Progenitor cell of endocrine pancreas (in vitro differentiated cells): ENCODE data around the gene EIF4G1. TPM values are rescaled to one million over a fixed set of nuclear protein-coding genes. Genes with fewer than 3 reads are reported as not detected.
A peak's percentile ranks its signal among the peaks of the same experiment; 100 is the strongest.

Experiments
- DNase-seq: peaks from one replicate; pipeline ENCODE4 v3.0.0; 2021; ENCODE audit warnings: low spot score; ENCODE audit not compliant: unreplicated experiment
- H3K27ac Mint-ChIP-seq: 2 replicates; pipeline ENCODE4 v1.8.0; 2021; ENCODE audit warnings: mild to moderate bottlenecking, moderate library complexity, mixed read lengths
- H3K27me3 Mint-ChIP-seq: 2 replicates; pipeline ENCODE4 v1.8.0; 2021; ENCODE audit warnings: mixed read lengths
- H3K36me3 Mint-ChIP-seq: 2 replicates; pipeline ENCODE4 v1.8.0; 2022; ENCODE audit warnings: mixed read lengths; ENCODE audit not compliant: insufficient read depth
- H3K4me1 Mint-ChIP-seq: 2 replicates; pipeline ENCODE4 v1.8.0; 2021; ENCODE audit warnings: low read depth, mixed read lengths
- H3K4me3 Mint-ChIP-seq: 2 replicates; pipeline ENCODE4 v1.8.0; 2021; ENCODE audit warnings: low read depth, mild to moderate bottlenecking, moderate library complexity, mixed read lengths
- H3K9me3 Mint-ChIP-seq: 2 replicates; pipeline ENCODE4 v1.8.0; 2021; ENCODE audit warnings: low read depth, mixed read lengths
- total RNA-seq: library from RNA; stranded (reverse); gene quantifications from 2 replicates; pipeline ENCODE4 v1.2.1, GENCODE V29; 2021
- TF ChIP-seq, protein P1 (sequence below): fragments of 200-600 bp; sonication (generic); IDR thresholded peaks from one replicate; pipeline ENCODE4 v1.5.0; 2021; ENCODE audit warnings: antibody characterized with exemption, mild to moderate bottlenecking; ENCODE audit not compliant: unreplicated experiment

Gene EIF4G1
- total RNA-seq, 1 donor from 2014 or later, result 341 TPM

DNA sequence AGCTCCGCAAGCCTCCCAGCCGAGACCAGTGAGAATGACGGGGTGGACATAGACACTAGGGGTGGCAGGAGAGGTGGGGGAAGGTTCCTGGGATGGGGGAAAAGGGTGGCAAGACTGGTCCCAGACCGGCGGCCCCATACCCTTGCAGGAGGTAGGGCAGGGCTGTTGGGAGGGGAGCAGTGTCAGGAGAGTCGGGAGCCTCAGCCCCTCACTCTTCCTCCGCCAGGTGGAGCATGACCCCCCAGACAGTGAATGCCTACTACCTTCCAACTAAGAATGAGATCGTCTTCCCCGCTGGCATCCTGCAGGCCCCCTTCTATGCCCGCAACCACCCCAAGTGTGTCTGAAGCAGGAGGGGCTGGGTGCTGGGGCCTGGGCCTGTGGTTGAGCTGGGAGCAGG, 24.1 kb upstream of the EIF4G1 start:
- no peak overlapping the region for H3K27ac Mint-ChIP-seq
- no peaks in the 10 kb centered on the region for H3K9me3 Mint-ChIP-seq
- TF ChIP-seq, protein P1, sequence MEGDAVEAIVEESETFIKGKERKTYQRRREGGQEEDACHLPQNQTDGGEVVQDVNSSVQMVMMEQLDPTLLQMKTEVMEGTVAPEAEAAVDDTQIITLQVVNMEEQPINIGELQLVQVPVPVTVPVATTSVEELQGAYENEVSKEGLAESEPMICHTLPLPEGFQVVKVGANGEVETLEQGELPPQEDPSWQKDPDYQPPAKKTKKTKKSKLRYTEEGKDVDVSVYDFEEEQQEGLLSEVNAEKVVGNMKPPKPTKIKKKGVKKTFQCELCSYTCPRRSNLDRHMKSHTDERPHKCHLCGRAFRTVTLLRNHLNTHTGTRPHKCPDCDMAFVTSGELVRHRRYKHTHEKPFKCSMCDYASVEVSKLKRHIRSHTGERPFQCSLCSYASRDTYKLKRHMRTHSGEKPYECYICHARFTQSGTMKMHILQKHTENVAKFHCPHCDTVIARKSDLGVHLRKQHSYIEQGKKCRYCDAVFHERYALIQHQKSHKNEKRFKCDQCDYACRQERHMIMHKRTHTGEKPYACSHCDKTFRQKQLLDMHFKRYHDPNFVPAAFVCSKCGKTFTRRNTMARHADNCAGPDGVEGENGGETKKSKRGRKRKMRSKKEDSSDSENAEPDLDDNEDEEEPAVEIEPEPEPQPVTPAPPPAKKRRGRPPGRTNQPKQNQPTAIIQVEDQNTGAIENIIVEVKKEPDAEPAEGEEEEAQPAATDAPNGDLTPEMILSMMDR, result no peak
- no peak overlapping the region for H3K4me3 Mint-ChIP-seq
- H3K27me3 Mint-ChIP-seq, result peaks cover 38% of the 10 kb centered on the region
- no peak for DNase-seq
- H3K4me1 Mint-ChIP-seq, result no peaks in the 10 kb centered on the region
- H3K36me3 Mint-ChIP-seq, result no peaks in the 10 kb centered on the region

DNA sequence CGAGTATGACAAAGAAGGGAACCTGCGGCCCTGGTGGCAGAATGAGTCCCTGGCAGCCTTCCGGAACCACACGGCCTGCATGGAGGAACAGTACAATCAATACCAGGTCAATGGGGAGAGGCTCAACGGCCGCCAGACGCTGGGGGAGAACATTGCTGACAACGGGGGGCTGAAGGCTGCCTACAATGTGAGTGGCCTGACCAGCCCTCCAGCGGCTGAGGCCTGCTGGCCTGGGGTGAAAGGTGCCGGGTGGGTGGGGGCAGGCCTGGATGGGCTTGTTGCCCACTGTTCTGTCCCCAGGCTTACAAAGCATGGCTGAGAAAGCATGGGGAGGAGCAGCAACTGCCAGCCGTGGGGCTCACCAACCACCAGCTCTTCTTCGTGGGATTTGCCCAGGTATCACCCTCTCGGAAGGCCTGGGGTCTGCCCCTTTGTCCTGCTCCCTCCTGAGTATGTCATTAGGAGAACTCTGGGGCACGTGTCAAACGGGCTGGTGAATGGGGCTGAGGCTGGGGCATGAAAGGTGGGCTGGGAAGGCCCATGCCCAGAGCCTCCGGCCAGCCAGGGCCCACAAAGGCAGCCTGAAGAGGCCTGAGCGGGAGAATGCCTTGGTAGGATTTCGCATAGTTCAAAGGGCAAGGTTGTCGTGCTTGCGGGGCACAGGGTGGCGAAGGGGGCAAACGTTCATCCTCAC, 23.2 kb upstream of the EIF4G1 start:
- Mint-ChIP-seq H3K27ac (no peak overlapping the region), H3K27me3 (peaks cover 31% of the 10 kb centered on the region)

DNA sequence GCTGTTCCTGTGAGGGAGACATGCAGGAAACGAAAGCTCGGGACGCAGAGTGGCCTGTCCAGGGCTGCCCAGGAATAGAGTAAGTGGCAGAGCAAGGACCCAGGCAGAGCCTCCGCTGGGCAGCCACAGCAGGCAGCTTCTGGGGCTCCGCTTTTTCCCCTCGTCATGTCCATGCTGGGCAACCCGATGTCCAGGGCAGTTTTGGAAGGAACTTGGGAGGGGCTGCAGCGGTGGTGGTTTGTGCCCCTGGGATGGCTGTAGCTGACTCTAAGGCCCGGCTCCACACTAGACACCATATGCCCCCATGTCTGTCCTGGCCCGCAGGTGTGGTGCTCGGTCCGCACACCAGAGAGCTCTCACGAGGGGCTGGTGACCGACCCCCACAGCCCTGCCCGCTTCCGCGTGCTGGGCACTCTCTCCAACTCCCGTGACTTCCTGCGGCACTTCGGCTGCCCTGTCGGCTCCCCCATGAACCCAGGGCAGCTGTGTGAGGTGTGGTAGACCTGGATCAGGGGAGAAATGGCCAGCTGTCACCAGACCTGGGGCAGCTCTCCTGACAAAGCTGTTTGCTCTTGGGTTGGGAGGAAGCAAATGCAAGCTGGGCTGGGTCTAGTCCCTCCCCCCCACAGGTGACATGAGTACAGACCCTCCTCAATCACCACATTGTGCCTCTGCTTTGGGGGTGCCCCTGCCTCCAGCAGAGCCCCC, 22.5 kb upstream of the EIF4G1 start:
- TF ChIP-seq, protein P1, result no peak
- Mint-ChIP-seq H3K36me3 (no peaks in the 10 kb centered on the region), H3K4me1 (no peaks in the 10 kb centered on the region), H3K4me3 (no peak overlapping the region), H3K27me3 (peaks cover 26% of the 10 kb centered on the region), H3K9me3 (no peaks in the 10 kb centered on the region), H3K27ac (no peak overlapping the region)
- DNase-seq, result no peak

More for the DNA sequence above, 23.2 kb upstream of the EIF4G1 start:
- H3K36me3 Mint-ChIP-seq, result no peaks in the 10 kb centered on the region
- no peaks in the 10 kb centered on the region for H3K4me1 Mint-ChIP-seq
- H3K9me3 Mint-ChIP-seq, result no peaks in the 10 kb centered on the region
- no peak for DNase-seq
- H3K4me3 Mint-ChIP-seq, result no peak overlapping the region
- TF ChIP-seq, protein P1, result no peak

DNA sequence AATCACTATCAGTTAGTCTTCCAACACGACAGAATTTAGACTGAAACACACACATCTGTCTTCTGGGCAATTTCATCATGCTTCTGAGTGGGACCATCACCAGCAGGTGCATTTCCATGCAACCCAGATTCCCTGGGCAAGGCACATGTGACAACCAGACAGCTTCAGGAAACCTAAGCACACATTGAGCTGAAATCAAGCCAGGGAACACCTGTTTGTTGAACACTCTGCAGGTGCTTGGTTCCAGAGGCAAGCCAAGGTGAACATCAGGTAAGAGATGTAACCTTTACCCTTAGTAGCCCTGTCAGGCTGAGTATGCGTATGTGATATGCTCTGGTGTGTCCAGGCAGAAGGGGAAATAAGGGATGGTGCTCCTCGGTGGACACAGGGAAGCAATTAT, 18.6 kb upstream of the EIF4G1 start:
- no peak for DNase-seq
- Mint-ChIP-seq H3K27ac (no peak overlapping the region), H3K36me3 (peaks cover 4% of the 10 kb centered on the region), H3K9me3 (no peaks in the 10 kb centered on the region), H3K4me3 (no peak overlapping the region), H3K27me3 (peaks cover 11% of the 10 kb centered on the region), H3K4me1 (peaks cover 12% of the 10 kb centered on the region)
- TF ChIP-seq, protein P1, result no peak

DNA sequence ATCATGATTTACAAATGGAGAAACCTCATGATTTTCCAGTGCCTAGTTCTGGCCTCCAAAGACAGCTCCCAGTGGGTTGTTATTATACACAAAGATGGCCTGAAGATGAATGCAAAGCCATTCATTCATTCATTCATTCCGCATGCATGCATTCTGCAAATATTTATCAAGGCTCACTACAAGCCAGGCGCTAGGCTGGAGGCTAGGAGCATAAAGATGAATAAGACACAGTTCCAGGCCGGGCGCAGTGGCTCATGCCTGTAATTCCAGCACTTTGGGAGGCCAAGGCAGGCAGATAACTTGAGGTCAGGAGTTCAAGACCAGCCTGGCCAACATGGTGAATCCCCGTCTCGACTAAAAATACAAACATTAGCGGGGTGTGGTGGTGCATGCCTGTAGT, 17.8 kb upstream of the EIF4G1 start:
- H3K4me1 Mint-ChIP-seq, result peaks cover 12% of the 10 kb centered on the region
- TF ChIP-seq, protein P1, result no peak
- no peak overlapping the region for H3K4me3 Mint-ChIP-seq
- no peaks in the 10 kb centered on the region for H3K9me3 Mint-ChIP-seq
- H3K36me3 Mint-ChIP-seq, result peaks cover 7% of the 10 kb centered on the region
- peaks cover 11% of the 10 kb centered on the region for H3K27me3 Mint-ChIP-seq
- H3K27ac Mint-ChIP-seq, result peak overlapping the region; percentile 37
- DNase-seq, result no peak
